SK-N-MC (cell line): ENCODE results near the gene ARID1B.

ENCODE experiments used
- EZH2 ChIP-seq: fragments of 200-600 bp; sonication (generic); IDR thresholded peaks from one replicate; pipeline ENCODE4 v1.6.1; 2017; ENCODE audit warnings: antibody characterized with exemption
- POLR2AphosphoS5 ChIP-seq: IDR thresholded peaks from 2 replicates; pipeline ENCODE4 v1.6.1; 2012; ENCODE audit warnings: mild to moderate bottlenecking, low read depth, low read length, borderline replicate concordance

DNA sequence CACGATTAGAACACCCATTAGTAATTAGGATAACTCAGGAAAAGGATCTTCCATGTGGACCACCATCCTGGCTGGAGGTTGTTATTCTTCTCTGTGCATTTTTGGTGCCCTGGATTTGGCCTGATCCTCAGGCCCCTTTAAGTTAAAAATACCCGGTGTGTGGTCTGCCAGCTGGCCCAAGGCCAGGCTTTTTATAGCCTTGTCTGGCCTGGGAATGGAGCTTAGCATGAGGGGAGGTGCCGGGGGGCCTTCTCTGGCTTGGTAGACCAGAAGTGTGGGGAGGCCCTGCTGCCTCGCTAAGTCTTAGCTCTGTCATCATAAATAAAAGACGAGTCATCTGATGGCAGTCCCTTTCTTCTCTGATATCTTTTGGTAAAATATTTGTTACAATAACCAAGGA, 71.4 kb downstream of the ARID1B start:
- TF ChIP-seq POLR2AphosphoS5 (peak; percentile 40; the same call in 1 of the 2 replicates), EZH2 (no peak)
